ENCODE data around the gene LARP1.
"Not testable (repeated sequence)": the region's sequence is repeated elsewhere in the genome, so short reads cannot be mapped to it uniquely, and the experiment has no call there.

Gene LARP1

DNA sequence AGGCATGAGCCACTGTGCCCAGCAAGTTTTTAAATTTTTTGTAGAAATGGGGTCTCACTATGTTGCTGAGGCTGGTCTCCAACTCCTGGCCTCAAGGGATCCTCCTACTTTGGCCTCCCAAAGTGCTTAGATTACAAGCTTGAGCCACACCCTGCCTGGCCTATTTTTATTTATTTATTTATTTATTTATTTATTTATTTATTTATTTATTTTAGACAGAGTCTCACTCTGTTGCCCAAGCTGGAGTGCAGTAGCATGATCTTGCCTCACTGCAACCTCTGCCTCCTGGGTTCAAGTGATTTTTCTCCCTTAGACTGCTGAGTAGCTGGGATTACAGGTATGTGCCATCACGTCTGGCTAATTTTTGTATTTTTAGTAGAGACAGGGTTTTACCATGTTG, 18.8 kb upstream of the LARP1 start:
- H3K79me2 ChIP-seq (ENCODE audit: insufficient read depth, low read length); H3K9me3 ChIP-seq (ENCODE audit: insufficient read depth, low read length); H3K4me2 ChIP-seq (ENCODE audit: low read depth, low read length, poor library complexity, severe bottlenecking); H3K9ac ChIP-seq (ENCODE audit: low read length); H3K27ac ChIP-seq (ENCODE audit: low read depth, low read length); H3K9me2 ChIP-seq (replicated peaks; ENCODE audit: insufficient read depth, low read length); H2AFZ ChIP-seq (ENCODE audit: low read depth, low read length, severe bottlenecking); H4K20me1 ChIP-seq (ENCODE audit: low read depth, low read length); H3K4me3 ChIP-seq (ENCODE audit: insufficient read depth, low read length, poor library complexity, severe bottlenecking); H3F3A ChIP-seq (ENCODE audit: insufficient read depth); H3K27me3 ChIP-seq (ENCODE audit: low read length); H3K36me3 ChIP-seq (ENCODE audit: low read length): not testable (repeated sequence)

DNA sequence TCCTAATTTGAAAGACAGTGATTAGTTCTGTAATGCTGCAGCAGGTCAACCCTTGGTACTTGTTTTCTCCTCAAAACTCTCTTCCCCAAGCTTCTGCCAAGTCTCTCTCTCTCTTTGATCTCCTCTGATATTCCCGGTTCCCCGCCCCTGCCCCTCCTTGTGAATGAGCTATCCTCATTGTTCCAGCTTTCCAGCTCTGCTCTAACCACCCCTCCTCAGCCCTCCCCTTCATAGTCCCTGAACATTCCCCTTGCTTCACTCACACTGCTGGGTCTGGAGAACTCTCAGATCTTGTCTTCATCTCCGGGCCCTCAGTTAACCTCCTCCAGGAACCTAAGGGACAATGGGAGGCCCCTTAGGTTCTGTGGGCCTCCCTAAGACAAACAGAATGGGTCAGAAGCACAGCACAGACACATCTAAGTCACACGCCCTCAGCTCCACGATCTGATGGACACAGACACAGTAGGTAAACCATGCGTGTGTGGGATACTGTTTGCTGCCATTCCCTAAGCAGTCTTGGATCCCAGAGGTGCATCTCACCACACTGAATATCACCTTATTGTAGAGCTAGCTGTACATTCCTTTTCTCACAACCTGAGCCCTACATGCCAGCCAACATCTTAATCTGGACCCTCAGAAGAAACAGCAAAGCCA, 17.4 kb upstream of the LARP1 start:
- Histone ChIP-seq H3K4me3 (ENCODE audit: insufficient read depth, low read length, poor library complexity, severe bottlenecking) (no peak overlapping the region), H3K27me3 (ENCODE audit: low read length) (no peaks in the 10 kb centered on the region), H3F3A (ENCODE audit: insufficient read depth) (no peaks in the 10 kb centered on the region), H3K4me2 (ENCODE audit: low read depth, low read length, poor library complexity, severe bottlenecking) (no peak overlapping the region), H2AFZ (ENCODE audit: low read depth, low read length, severe bottlenecking) (no peak overlapping the region), H3K9me3 (ENCODE audit: insufficient read depth, low read length) (no peaks in the 10 kb centered on the region), H3K27ac (ENCODE audit: low read depth, low read length) (no peak overlapping the region), H3K9me2 (replicated peaks; ENCODE audit: insufficient read depth, low read length) (no peaks in the 10 kb centered on the region), H3K79me2 (ENCODE audit: insufficient read depth, low read length) (no peaks in the 10 kb centered on the region), H4K20me1 (ENCODE audit: low read depth, low read length) (no peaks in the 10 kb centered on the region), H3K9ac (ENCODE audit: low read length) (no peak overlapping the region), H3K36me3 (ENCODE audit: low read length) (no peaks in the 10 kb centered on the region)
- TF ChIP-seq CTCF (IDR thresholded peaks at IDR 0.05; ENCODE audit: insufficient read depth, low read length, poor library complexity, severe bottlenecking): no peak
- TF ChIP-seq EZH2phosphoT487 (conservative IDR thresholded peaks at IDR 0.05; ENCODE audit: low read length): no peak

DNA sequence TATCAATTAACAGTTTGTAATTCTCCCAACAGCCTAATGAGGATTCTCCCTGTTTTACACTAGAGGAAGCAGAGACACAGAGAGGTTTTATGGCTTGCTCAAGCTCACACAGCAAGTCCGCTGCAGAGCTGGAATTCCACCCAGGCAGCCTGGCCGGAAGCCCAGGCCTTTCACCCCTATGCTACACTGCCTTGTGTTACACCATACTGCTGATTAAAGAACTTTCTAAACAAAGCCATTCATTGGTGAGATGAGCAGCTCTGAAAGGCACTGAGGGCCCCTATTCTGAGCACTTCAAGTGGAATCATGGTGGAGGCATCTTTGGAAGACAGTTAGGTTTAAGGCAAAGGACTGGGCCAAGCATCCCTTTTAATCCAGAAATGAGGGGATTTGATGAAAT, 14.7 kb upstream of the LARP1 start:
- Histone ChIP-seq H3K9ac (ENCODE audit: low read length) (no peak overlapping the region), H2AFZ (ENCODE audit: low read depth, low read length, severe bottlenecking) (no peak overlapping the region), H3K27me3 (ENCODE audit: low read length) (no peaks in the 10 kb centered on the region), H3K27ac (ENCODE audit: low read depth, low read length) (no peak overlapping the region), H3K9me3 (ENCODE audit: insufficient read depth, low read length) (no peaks in the 10 kb centered on the region), H4K20me1 (ENCODE audit: low read depth, low read length) (no peaks in the 10 kb centered on the region), H3K79me2 (ENCODE audit: insufficient read depth, low read length) (no peaks in the 10 kb centered on the region), H3K4me2 (ENCODE audit: low read depth, low read length, poor library complexity, severe bottlenecking) (no peak overlapping the region), H3K4me3 (ENCODE audit: insufficient read depth, low read length, poor library complexity, severe bottlenecking) (no peak overlapping the region), H3F3A (ENCODE audit: insufficient read depth) (no peaks in the 10 kb centered on the region), H3K9me2 (replicated peaks; ENCODE audit: insufficient read depth, low read length) (no peaks in the 10 kb centered on the region), H3K36me3 (ENCODE audit: low read length) (no peaks in the 10 kb centered on the region)
- no peak for TF ChIP-seq EZH2phosphoT487 (conservative IDR thresholded peaks at IDR 0.05; ENCODE audit: low read length)
- no peak for TF ChIP-seq CTCF (IDR thresholded peaks at IDR 0.05; ENCODE audit: insufficient read depth, low read length, poor library complexity, severe bottlenecking)

DNA sequence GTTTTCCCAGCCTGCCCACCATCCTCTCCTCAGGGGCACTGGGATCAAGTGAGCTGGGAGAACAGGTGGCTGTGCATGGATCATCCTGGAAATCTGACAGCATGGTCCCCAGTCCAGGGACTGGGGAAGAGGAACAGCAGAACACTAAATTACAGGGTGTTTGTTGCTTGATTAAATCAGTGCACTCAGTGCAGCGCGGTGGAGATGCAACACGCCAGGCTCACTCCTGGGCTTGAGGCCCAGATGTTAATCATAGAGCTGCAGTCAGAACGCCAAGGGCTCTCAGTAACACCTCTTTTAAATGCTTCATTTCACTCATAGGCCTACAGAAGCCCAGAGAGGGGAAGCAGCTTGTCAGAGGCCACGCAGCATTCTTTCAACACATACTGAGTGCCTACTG, 14.2 kb upstream of the LARP1 start:
- H3K27me3 ChIP-seq (ENCODE audit: low read length): no peaks in the 10 kb centered on the region
- H3K9ac ChIP-seq (ENCODE audit: low read length): no peak overlapping the region
- H3K36me3 ChIP-seq (ENCODE audit: low read length): no peaks in the 10 kb centered on the region
- no peak overlapping the region for H2AFZ ChIP-seq (ENCODE audit: low read depth, low read length, severe bottlenecking)
- H3F3A ChIP-seq (ENCODE audit: insufficient read depth): no peaks in the 10 kb centered on the region
- H3K4me3 ChIP-seq (ENCODE audit: insufficient read depth, low read length, poor library complexity, severe bottlenecking): no peak overlapping the region
- no peaks in the 10 kb centered on the region for H3K9me3 ChIP-seq (ENCODE audit: insufficient read depth, low read length)
- no peak overlapping the region for H3K4me2 ChIP-seq (ENCODE audit: low read depth, low read length, poor library complexity, severe bottlenecking)
- H4K20me1 ChIP-seq (ENCODE audit: low read depth, low read length): no peaks in the 10 kb centered on the region
- H3K9me2 ChIP-seq (replicated peaks; ENCODE audit: insufficient read depth, low read length): no peaks in the 10 kb centered on the region
- H3K79me2 ChIP-seq (ENCODE audit: insufficient read depth, low read length): no peaks in the 10 kb centered on the region
- TF ChIP-seq EZH2phosphoT487 (conservative IDR thresholded peaks at IDR 0.05; ENCODE audit: low read length) (no peak), CTCF (IDR thresholded peaks at IDR 0.05; ENCODE audit: insufficient read depth, low read length, poor library complexity, severe bottlenecking) (no peak)
- no peak overlapping the region for H3K27ac ChIP-seq (ENCODE audit: low read depth, low read length)
